Esophagus squamous epithelium (tissue), 5 donors: Measurements from ENCODE around the gene FGF14. TPM values are rescaled to one million over a fixed set of nuclear protein-coding genes. Genes with fewer than 3 reads are reported as not detected.

ENCODE experiments used
- DNase-seq: peaks from one replicate; lab custom pipeline; 2025; lab: John Stamatoyannopoulos, UW
- H3K27ac ChIP-seq, 4 donors: fragments of 200-600 bp; sonication (generic); one replicate each; pipeline ENCODE4 v1.5.1; 2016 to 2019; ENCODE audit warnings: mild to moderate bottlenecking in 1 of 4
- H3K27me3 ChIP-seq, 4 donors: fragments of 200-600 bp; sonication (generic); 1 replicate in 3 of 4; 2 replicates in 1 of 4; pipeline versions ENCODE4 v1.5.1 to v1.6.0; 2017 to 2021; ENCODE audit warnings: antibody characterized with exemption in 1 of 4
- H3K36me3 ChIP-seq, 3 donors: fragments of 200-600 bp; sonication (generic); one replicate each; pipeline ENCODE4 v1.5.1; 2016 to 2019
- H3K4me1 ChIP-seq, 3 donors: fragments of 200-600 bp; sonication (generic); one replicate each; pipeline ENCODE4 v1.5.1; 2017 to 2019
- H3K4me3 ChIP-seq, 4 donors: fragments of 200-600 bp; sonication (generic); 1 replicate in 3 of 4; 2 replicates in 1 of 4; pipeline ENCODE4 v1.5.1; 2016 to 2019; ENCODE audit warnings: mild to moderate bottlenecking in 2 of 4, moderate library complexity in 1 of 4
- H3K9me3 ChIP-seq, 3 donors: fragments of 200-600 bp; sonication (generic); one replicate each; pipeline ENCODE4 v1.5.1; 2016 to 2019
- POLR2A ChIP-seq, 4 donors: fragments of 450-650 bp; IDR thresholded peaks; one replicate each; pipeline ENCODE4 v1.6.1; 2017; ENCODE audit warnings: antibody characterized with exemption in 4 of 4, mild to moderate bottlenecking in 4 of 4, moderate library complexity in 3 of 4
- WGBS, 2 donors: methylation state at CpG; one replicate each; pipeline ENCODE4 v1.1.5; 2018; 5-methylcytosine and 5-hydroxymethylcytosine counted together
- intact Hi-C: fragments of 100-400 bp; cut with DNase I; formaldehyde crosslinking; loops from one replicate; pipeline ENCODE4 v1.15.0; 2022
- total RNA-seq, 4 donors: library from RNA; depleted of rRNA; stranded (reverse); fragments of >200 nt; gene quantifications; one replicate each; pipeline ENCODE4 v1.1.0, GENCODE V29; 2016
- TF ChIP-seq, protein P1 (sequence below), 6 experiments: fragments of 450-650 bp in 4 of 6; fragments of 200-600 bp in 2 of 6; sonication (generic) in 2 of 6; IDR thresholded peaks; one replicate each; pipeline ENCODE4 v1.5.1; 2016 to 2019; ENCODE audit warnings: antibody characterized with exemption in 6 of 6, mild to moderate bottlenecking in 4 of 6, moderate library complexity in 4 of 6
- donor health status: DM: yes; HTN: yes; CAD: no.

Gene FGF14
- total RNA-seq, 4 donors from 2014 or later: 0.11 to 4.2 (median 1.0) TPM

DNA sequence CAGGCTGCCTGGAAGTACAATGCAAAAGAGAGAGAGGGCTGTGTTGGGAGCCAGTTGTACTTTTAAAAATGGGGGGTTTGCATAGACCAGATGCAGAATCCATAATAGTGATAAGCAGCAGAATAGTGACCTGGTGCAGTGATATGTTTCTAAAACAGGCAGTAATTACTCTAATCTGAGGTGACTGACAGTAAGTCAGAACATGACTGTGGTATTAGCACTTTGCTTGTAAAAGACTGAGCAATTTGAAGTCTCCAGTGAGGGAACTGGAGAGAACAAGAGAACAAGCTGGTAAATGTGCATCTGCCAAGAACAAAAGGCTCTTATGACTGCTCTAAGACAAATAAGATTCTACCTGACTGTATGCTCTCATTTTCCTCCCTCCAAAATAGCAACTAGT is 565.9 kb downstream of the FGF14 start:
- H3K9me3 ChIP-seq: no peaks in the 10 kb centered on the region
- H3K4me1 ChIP-seq: no peaks in the 10 kb centered on the region
- intact Hi-C loops: no loop called here
- no peak overlapping the region for H3K27ac ChIP-seq
- DNase-seq: no peak
- no peak overlapping the region for H3K4me3 ChIP-seq
- H3K27me3 ChIP-seq: no peaks in the 10 kb centered on the region
- no peaks in the 10 kb centered on the region for H3K36me3 ChIP-seq
- TF ChIP-seq POLR2A (IDR thresholded peaks at IDR 0.05): no peak
- TF ChIP-seq, protein P1, sequence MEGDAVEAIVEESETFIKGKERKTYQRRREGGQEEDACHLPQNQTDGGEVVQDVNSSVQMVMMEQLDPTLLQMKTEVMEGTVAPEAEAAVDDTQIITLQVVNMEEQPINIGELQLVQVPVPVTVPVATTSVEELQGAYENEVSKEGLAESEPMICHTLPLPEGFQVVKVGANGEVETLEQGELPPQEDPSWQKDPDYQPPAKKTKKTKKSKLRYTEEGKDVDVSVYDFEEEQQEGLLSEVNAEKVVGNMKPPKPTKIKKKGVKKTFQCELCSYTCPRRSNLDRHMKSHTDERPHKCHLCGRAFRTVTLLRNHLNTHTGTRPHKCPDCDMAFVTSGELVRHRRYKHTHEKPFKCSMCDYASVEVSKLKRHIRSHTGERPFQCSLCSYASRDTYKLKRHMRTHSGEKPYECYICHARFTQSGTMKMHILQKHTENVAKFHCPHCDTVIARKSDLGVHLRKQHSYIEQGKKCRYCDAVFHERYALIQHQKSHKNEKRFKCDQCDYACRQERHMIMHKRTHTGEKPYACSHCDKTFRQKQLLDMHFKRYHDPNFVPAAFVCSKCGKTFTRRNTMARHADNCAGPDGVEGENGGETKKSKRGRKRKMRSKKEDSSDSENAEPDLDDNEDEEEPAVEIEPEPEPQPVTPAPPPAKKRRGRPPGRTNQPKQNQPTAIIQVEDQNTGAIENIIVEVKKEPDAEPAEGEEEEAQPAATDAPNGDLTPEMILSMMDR (IDR thresholded peaks at IDR 0.05): no peak

DNA sequence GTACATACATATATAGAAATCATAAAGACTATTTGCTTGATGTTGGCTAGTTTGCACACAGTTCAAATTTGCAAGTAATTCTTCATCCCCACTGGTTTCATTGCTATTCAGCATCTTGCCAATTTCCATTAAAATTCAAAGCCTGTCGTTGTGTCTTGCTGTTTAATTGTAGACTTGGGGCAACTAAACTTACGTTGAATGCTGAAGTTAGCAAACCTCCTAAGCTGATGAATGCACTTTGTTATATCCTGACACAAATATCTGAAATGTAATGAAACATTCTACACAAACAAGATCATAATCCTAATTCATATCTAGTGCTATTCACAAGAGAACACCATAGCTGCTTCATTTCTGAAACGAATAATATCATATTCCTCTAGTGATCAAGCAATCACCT is 568.2 kb downstream of the FGF14 start:
- H3K27ac ChIP-seq: no peak overlapping the region
- 69 to 81% methylated on average over 3 of the region's 3 CpGs for WGBS, 2 donors
- no peak overlapping the region for H3K4me3 ChIP-seq
- no peaks in the 10 kb centered on the region for H3K27me3 ChIP-seq
- no peaks in the 10 kb centered on the region for H3K36me3 ChIP-seq
- H3K4me1 ChIP-seq: no peaks in the 10 kb centered on the region
- TF ChIP-seq, protein P1 (IDR thresholded peaks at IDR 0.05): no peak
- no peak for TF ChIP-seq POLR2A (IDR thresholded peaks at IDR 0.05)
- intact Hi-C loops: no loop called here
- no peak for DNase-seq
- H3K9me3 ChIP-seq: no peaks in the 10 kb centered on the region

DNA sequence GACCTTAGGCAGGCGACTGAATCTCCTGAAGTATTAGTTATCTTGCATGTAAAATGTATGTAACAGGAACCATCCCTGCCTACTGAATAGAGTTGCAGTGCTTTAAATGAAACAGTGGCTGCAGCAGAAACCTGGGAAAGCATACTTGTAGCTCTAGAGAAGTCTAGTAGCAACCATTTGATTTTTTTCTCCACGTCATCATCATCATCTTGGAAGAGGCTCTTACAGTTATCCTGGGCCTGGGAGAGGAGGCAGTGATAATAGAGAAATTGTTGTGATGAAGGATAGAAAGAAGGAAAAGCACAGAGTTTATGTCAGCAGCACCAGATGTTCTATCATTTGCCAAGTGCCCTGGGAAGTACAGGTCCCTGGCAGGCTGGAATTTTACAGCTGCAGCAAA is 571.8 kb downstream of the FGF14 start:
- WGBS, 2 donors: 64 to 76% methylated on average over 2 of the region's 2 CpGs
- no peak overlapping the region for H3K4me3 ChIP-seq
- H3K27ac ChIP-seq: no peak overlapping the region
- intact Hi-C loops: no loop called here
- no peaks in the 10 kb centered on the region for H3K27me3 ChIP-seq
- no peak for DNase-seq
- no peaks in the 10 kb centered on the region for H3K36me3 ChIP-seq
- no peaks in the 10 kb centered on the region for H3K4me1 ChIP-seq
- TF ChIP-seq, protein P1 (IDR thresholded peaks at IDR 0.05): no peak
- TF ChIP-seq POLR2A (IDR thresholded peaks at IDR 0.05): no peak
- H3K9me3 ChIP-seq: no peaks in the 10 kb centered on the region

DNA sequence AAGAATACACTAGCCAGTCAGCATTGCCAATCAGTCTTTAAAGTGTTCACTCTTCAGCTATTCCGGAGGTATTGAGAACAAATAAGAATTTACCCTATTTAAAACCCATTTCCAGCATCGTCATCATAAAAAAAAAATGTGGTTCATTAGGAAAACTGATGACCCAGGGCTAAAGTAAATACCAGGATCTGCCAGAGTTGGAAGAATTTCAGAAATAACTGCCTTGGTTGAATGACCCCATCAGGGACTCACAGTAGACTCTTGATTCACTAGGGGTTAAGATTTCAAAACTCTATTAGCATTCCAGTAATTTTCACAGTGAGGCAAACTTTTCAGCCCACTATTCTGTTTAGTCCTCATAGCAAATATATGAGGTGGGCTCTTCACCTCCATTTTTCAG is 572.4 kb downstream of the FGF14 start:
- intact Hi-C loops: no loop called here
- DNase-seq: no peak
- no peak for TF ChIP-seq POLR2A (IDR thresholded peaks at IDR 0.05)
- TF ChIP-seq, protein P1 (IDR thresholded peaks at IDR 0.05): no peak
- Histone ChIP-seq H3K27ac (no peak overlapping the region), H3K27me3 (no peaks in the 10 kb centered on the region), H3K36me3 (no peaks in the 10 kb centered on the region), H3K4me1 (no peaks in the 10 kb centered on the region), H3K9me3 (no peaks in the 10 kb centered on the region), H3K4me3 (no peak overlapping the region)
- 51 to 52% methylated on average over 2 of the region's 2 CpGs for WGBS, 2 donors

DNA sequence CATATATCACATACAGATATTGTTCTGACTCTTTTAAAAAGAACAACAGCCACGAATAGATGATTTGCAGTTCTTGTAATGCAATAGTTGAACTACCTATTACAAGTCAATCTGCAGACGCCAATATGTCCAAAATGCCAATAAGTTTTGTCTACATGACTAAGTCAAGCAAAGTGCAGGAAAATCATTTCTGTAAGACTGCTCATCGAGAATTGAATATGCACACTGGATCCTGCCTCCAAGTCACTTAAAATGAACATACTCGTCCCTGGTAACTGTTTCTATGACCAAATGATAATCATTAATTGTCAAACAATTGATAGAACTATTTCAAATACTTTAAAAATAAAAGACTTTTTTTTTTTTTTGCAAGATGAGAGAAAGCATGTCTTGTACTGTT is 573.7 kb downstream of the FGF14 start:
- no peak for DNase-seq
- Histone ChIP-seq H3K36me3 (no peaks in the 10 kb centered on the region), H3K27me3 (no peaks in the 10 kb centered on the region), H3K4me3 (no peak overlapping the region), H3K4me1 (no peaks in the 10 kb centered on the region), H3K9me3 (no peaks in the 10 kb centered on the region), H3K27ac (no peak overlapping the region)
- TF ChIP-seq, protein P1 (IDR thresholded peaks at IDR 0.05): no peak
- TF ChIP-seq POLR2A (IDR thresholded peaks at IDR 0.05): no peak
- intact Hi-C loops: no loop called here
- 71 to 76% methylated on average over 4 of the region's 4 CpGs for WGBS, 2 donors
